ENCODE results near the gene PROZ.
"Not testable (repeated sequence)": the region's sequence is repeated elsewhere in the genome, so short reads cannot be mapped to it uniquely, and the experiment has no call there.

The PROZ gene

GRCh38 chr13:113152984-113153809, 5.3 kb upstream of the PROZ start:
- no peak for DNase-seq (ENCODE audit: low read depth)
- H3K4me3 ChIP-seq (ENCODE audit: low read depth, low read length) = peak overlapping the region; percentile 42

GRCh38 chr13:113153810-113154748, 4.4 kb upstream of the PROZ start:
- H3K4me3 ChIP-seq (ENCODE audit: low read depth, low read length) = peak overlapping the region; percentile 42
- peak; percentile 31 for DNase-seq (ENCODE audit: low read depth)

GRCh38 chr13:113155201-113155600, 3.2 kb upstream of the PROZ start:
- no peak for DNase-seq (ENCODE audit: low read depth)
- no peak overlapping the region for H3K4me3 ChIP-seq (ENCODE audit: low read depth, low read length)

GRCh38 chr13:113155982-113156655, 2.3 kb upstream of the PROZ start:
- H3K4me3 ChIP-seq (ENCODE audit: low read depth, low read length) = no peak overlapping the region
- no peak for DNase-seq (ENCODE audit: low read depth)

- DNase-seq (ENCODE audit: low read depth) = no peak
- H3K4me3 ChIP-seq (ENCODE audit: low read depth, low read length) = no peak overlapping the region
Observed at GRCh38 chr13:113157206-113157928, 1.1 kb upstream of the PROZ start.

- no peak for DNase-seq (ENCODE audit: low read depth)
Observed at GRCh38 chr13:113158946-113159345, 498 bp downstream of the PROZ start.

GRCh38 chr13:113159701-113160100, 1.3 kb downstream of the PROZ start:
- H3K4me3 ChIP-seq (ENCODE audit: low read depth, low read length) = no peak overlapping the region
- DNase-seq (ENCODE audit: low read depth) = no peak

More at GRCh38 chr13:113158946-113159345, 498 bp downstream of the PROZ start:
- H3K4me3 ChIP-seq (ENCODE audit: low read depth, low read length) = no peak overlapping the region

- H3K4me3 ChIP-seq (ENCODE audit: low read depth, low read length) = no peak overlapping the region
- DNase-seq (ENCODE audit: low read depth) = no peak
Observed at GRCh38 chr13:113160983-113161382, 2.5 kb downstream of the PROZ start.

- DNase-seq (ENCODE audit: low read depth) = no peak
- no peak overlapping the region for H3K4me3 ChIP-seq (ENCODE audit: low read depth, low read length)
Observed at GRCh38 chr13:113161433-113161832, 3.0 kb downstream of the PROZ start.

- not testable (repeated sequence) for H3K4me3 ChIP-seq (ENCODE audit: low read depth, low read length); DNase-seq (ENCODE audit: low read depth)
Observed at GRCh38 chr13:113161975-113162374, 3.5 kb downstream of the PROZ start.

- no peak for DNase-seq (ENCODE audit: low read depth)
- H3K4me3 ChIP-seq (ENCODE audit: low read depth, low read length) = no peak overlapping the region
Observed at GRCh38 chr13:113162783-113163685, 4.6 kb downstream of the PROZ start.

- no peak overlapping the region for H3K4me3 ChIP-seq (ENCODE audit: low read depth, low read length)
- DNase-seq (ENCODE audit: low read depth) = no peak
Observed at GRCh38 chr13:113164492-113164891, 6.0 kb downstream of the PROZ start.

GRCh38 chr13:113166266-113166665, 7.8 kb downstream of the PROZ start:
- no peak overlapping the region for H3K4me3 ChIP-seq (ENCODE audit: low read depth, low read length)
- no peak for DNase-seq (ENCODE audit: low read depth)

- no peak for DNase-seq (ENCODE audit: low read depth)
Observed at GRCh38 chr13:113166681-113167080, 8.2 kb downstream of the PROZ start.

GRCh38 chr13:113167155-113167554, 8.7 kb downstream of the PROZ start:
- H3K4me3 ChIP-seq (ENCODE audit: low read depth, low read length) = no peak overlapping the region
- no peak for DNase-seq (ENCODE audit: low read depth)

More at GRCh38 chr13:113166681-113167080, 8.2 kb downstream of the PROZ start:
- H3K4me3 ChIP-seq (ENCODE audit: low read depth, low read length) = no peak overlapping the region

GRCh38 chr13:113167575-113167974, 9.1 kb downstream of the PROZ start:
- no peak for DNase-seq (ENCODE audit: low read depth)
- H3K4me3 ChIP-seq (ENCODE audit: low read depth, low read length) = no peak overlapping the region

GRCh38 chr13:113168211-113168610, 9.8 kb downstream of the PROZ start:
- DNase-seq (ENCODE audit: low read depth) = no peak
- no peak overlapping the region for H3K4me3 ChIP-seq (ENCODE audit: low read depth, low read length)
